ENCODE data around the gene PRKG2.

The PRKG2 gene

DNA sequence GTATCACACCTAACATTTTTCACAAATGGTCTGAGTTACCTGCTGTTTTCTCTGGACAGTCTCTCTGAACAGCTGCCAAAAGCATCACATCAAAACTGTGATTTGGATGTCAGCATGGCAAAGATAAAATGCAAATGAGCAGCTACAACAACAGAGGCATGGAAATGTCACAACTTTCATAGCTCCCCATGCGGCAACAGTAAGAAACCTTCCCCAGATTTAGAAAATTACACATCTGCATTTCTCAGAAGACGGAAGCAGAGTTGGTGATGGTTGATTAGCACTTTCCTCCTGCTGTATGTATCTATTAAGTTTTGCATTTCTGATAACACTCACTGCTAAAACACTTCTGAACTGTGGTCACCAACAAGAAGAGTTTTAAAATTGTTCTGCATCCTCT lies 9.7 kb downstream of the PRKG2 start:
- TF ChIP-seq, protein P1, sequence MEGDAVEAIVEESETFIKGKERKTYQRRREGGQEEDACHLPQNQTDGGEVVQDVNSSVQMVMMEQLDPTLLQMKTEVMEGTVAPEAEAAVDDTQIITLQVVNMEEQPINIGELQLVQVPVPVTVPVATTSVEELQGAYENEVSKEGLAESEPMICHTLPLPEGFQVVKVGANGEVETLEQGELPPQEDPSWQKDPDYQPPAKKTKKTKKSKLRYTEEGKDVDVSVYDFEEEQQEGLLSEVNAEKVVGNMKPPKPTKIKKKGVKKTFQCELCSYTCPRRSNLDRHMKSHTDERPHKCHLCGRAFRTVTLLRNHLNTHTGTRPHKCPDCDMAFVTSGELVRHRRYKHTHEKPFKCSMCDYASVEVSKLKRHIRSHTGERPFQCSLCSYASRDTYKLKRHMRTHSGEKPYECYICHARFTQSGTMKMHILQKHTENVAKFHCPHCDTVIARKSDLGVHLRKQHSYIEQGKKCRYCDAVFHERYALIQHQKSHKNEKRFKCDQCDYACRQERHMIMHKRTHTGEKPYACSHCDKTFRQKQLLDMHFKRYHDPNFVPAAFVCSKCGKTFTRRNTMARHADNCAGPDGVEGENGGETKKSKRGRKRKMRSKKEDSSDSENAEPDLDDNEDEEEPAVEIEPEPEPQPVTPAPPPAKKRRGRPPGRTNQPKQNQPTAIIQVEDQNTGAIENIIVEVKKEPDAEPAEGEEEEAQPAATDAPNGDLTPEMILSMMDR (IDR thresholded peaks at IDR 0.05; ENCODE audit: control extremely low read depth, extremely low read depth, low read depth, missing control alignments): no peak
- CTCF ChIA-PET: interaction anchor here (1.4 kb wide), 1 partner anchor 43 kb away, joined by 3 read pairs; no protein-coding TSS in a partner anchor
- no peak for DNase-seq (ENCODE audit: extremely low spot score)
- POLR2A ChIA-PET: no interaction called here

DNA sequence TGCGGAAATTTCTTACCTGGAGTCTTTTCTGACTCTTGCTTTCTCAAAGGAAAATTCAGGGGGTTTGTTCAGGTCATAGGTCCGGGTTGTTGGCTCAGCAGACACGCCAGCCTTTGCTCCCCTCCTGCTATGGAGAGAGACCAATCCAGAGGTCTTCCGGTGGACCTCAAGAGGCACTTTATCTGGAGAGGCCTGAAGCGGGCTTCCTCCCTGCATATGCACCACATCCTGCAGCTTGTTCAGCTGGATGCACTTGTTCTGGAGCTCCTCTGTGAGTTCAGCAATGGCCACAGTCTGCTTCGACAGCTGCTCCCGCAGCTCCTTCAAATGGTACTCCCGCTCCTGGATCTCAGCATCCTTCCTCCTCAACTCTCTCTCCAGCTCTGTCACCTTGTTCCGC lies 10.5 kb downstream of the PRKG2 start:
- POLR2A ChIA-PET: no interaction called here
- no peak for DNase-seq (ENCODE audit: extremely low spot score)
- TF ChIP-seq, protein P1 (IDR thresholded peaks at IDR 0.05; ENCODE audit: control extremely low read depth, extremely low read depth, low read depth, missing control alignments): no peak
- CTCF ChIA-PET: interaction anchor here (1.4 kb wide), 1 partner anchor 42 kb away, joined by 3 read pairs; no protein-coding TSS in a partner anchor

DNA sequence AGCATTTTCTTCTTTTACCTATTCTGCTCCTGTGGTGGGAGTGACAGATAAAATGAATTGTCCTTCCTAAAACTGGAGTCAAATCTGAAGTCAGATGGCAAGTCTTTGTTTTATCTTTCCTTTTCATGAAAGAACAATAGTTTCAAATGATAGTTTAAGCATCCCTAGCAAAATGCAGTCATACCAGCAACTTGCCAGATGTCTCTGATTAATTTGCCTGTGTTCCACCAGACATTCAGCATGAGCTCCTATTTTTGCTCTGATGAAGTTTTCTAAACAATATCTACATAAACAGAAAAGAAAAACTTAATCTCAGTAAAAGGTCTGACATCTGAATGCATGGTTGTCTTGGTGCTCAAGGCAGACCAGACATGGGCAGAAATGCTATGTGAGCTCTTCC lies 15.2 kb downstream of the PRKG2 start:
- ChIA-PET CTCF (no interaction called here), POLR2A (no interaction called here)
- no peak for DNase-seq (ENCODE audit: extremely low spot score)
- TF ChIP-seq, protein P1 (IDR thresholded peaks at IDR 0.05; ENCODE audit: control extremely low read depth, extremely low read depth, low read depth, missing control alignments): no peak

DNA sequence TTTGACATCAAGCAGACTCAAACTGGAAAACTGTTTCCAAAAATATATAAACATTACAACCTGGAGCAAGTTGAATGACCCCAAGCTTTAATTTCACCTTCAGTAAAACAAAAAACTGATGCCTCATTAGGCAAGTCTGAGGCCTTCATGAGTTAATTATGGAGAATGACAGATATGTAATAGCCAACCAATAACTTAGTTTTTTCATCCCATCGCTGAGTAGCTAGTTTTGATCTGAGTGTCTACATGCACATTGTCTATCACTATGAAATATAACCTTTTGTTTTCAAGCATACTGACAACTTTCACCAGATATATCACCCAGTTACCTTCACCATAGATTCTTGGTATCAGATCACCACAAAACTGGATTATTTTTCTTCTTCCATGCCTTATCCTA lies 16.4 kb downstream of the PRKG2 start:
- ChIA-PET CTCF (interaction anchor here (1.0 kb wide), 1 partner anchor 154 kb away, joined by 3 read pairs; no protein-coding TSS in a partner anchor), POLR2A (no interaction called here)
- TF ChIP-seq, protein P1 (IDR thresholded peaks at IDR 0.05; ENCODE audit: control extremely low read depth, extremely low read depth, low read depth, missing control alignments): no peak
- no peak for DNase-seq (ENCODE audit: extremely low spot score)

DNA sequence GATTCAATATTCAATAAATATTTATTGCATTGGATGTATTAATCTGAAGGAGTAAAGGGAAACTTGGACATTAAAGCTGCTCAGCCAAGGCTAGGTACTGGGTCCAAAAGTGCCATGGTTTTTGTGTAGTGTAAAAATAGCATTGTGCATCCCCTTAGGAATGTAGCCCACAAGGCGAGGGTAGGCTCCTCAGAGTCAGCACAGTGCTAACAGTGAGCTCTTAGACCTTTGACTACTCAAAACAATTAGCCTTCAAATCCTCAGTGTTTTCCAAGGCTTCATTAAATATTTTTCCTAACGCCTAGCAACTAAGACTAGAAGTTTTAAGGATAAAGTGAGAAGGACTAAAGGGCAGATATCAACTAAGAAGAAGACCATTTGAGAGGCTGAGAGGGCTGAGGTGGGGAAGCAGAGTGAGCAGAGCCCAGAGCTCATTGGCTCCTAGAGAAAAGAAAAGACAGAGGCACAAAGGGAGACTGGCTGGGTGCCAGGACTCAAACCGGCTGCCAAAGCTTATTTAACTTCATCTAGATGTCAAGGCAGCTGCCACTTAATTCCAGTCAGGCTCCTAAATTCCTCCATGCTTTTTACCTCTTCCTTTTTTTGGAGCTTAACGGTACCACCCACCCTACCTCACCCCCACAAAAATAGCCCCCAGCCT lies 17.0 kb downstream of the PRKG2 start:
- no peak for DNase-seq (ENCODE audit: extremely low spot score)
- ChIA-PET POLR2A (no interaction called here), CTCF (interaction anchor here (1.0 kb wide), 1 partner anchor 154 kb away, joined by 3 read pairs; no protein-coding TSS in a partner anchor)
- TF ChIP-seq, protein P1 (IDR thresholded peaks at IDR 0.05; ENCODE audit: control extremely low read depth, extremely low read depth, low read depth, missing control alignments): no peak

DNA sequence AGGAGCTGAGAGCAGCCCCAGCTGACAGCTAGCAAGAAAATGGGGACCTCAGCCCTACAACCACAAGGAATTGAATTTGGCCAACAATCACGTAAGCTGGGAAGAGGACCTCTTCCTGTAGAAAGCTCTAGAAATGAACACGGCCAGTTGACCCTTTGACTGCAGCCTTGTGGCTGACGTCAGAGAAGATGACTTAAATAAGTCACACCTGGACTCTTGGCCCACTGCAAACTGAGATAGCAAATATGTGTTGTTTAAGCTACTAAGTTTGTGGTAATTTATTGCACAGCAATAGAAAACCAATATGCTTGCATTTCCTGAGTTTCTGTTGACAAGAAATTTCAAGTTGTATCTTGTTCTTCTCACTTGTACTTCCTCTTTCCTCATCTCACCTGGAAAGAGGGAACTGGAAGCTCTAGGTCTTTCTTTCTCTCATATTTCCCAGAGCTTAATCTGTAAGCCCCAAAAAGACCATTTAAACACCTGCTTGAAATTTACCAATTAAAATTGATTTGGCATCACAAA lies 18.8 kb downstream of the PRKG2 start:
- CTCF ChIA-PET: no interaction called here
- POLR2A ChIA-PET: no interaction called here
- no peak for DNase-seq (ENCODE audit: extremely low spot score)
- TF ChIP-seq, protein P1 (IDR thresholded peaks at IDR 0.05; ENCODE audit: control extremely low read depth, extremely low read depth, low read depth, missing control alignments): no peak
